ENCODE data around the gene KRT6C.

Gene KRT6C

GRCh38 chr12:52440821-52441319, 32.7 kb downstream of the KRT6C start:
- H3K27ac ChIP-seq = no peak overlapping the region
- TF ChIP-seq ZFX (IDR thresholded peaks at IDR 0.05) = no peak
- no peak for TF ChIP-seq CTCF (conservative IDR thresholded peaks at IDR 0.05)

- no peak overlapping the region for H3K27ac ChIP-seq
- no peak for TF ChIP-seq CTCF (conservative IDR thresholded peaks at IDR 0.05)
- TF ChIP-seq ZFX (IDR thresholded peaks at IDR 0.05) = no peak
Observed at GRCh38 chr12:52439845-52440244, 33.8 kb downstream of the KRT6C start.

GRCh38 chr12:52439420-52439819, 34.2 kb downstream of the KRT6C start:
- H3K27ac ChIP-seq = no peak overlapping the region
- TF ChIP-seq CTCF (conservative IDR thresholded peaks at IDR 0.05) (no peak), ZFX (IDR thresholded peaks at IDR 0.05) (no peak)

GRCh38 chr12:52438305-52439301, 35.0 kb downstream of the KRT6C start:
- no peak overlapping the region for H3K27ac ChIP-seq
- TF ChIP-seq CTCF (conservative IDR thresholded peaks at IDR 0.05) (no peak), ZFX (IDR thresholded peaks at IDR 0.05) (no peak)

- no peak for TF ChIP-seq ZFX (IDR thresholded peaks at IDR 0.05)
- no peak for TF ChIP-seq CTCF (conservative IDR thresholded peaks at IDR 0.05)
- no peak overlapping the region for H3K27ac ChIP-seq
Observed at GRCh38 chr12:52437508-52437907, 36.1 kb downstream of the KRT6C start.

GRCh38 chr12:52436828-52437474, 36.7 kb downstream of the KRT6C start:
- TF ChIP-seq CTCF (conservative IDR thresholded peaks at IDR 0.05) = no peak
- no peak for TF ChIP-seq ZFX (IDR thresholded peaks at IDR 0.05)
- no peak overlapping the region for H3K27ac ChIP-seq

Measured in C4-2B (cell line).